Esophagus mucosa (tissue), 1 donor: ENCODE data around the gene TNF. TPM values are rescaled to one million over a fixed set of nuclear protein-coding genes. Genes with fewer than 3 reads are reported as not detected.

ENCODE experiments used
- ATAC-seq: fragments of 200-7000 bp; cut with Tn5 transposase; one replicate; pipeline ENCODE4 v1.9.1; 2020
- total RNA-seq: library from RNA; stranded (reverse); gene quantifications from one replicate; pipeline ENCODE4 v1.2.4, GENCODE V29; 2023
- donor health status: DM: yes; HTN: yes; CAD: no.

TNF gene
- total RNA-seq, result 0.24 TPM

DNA sequence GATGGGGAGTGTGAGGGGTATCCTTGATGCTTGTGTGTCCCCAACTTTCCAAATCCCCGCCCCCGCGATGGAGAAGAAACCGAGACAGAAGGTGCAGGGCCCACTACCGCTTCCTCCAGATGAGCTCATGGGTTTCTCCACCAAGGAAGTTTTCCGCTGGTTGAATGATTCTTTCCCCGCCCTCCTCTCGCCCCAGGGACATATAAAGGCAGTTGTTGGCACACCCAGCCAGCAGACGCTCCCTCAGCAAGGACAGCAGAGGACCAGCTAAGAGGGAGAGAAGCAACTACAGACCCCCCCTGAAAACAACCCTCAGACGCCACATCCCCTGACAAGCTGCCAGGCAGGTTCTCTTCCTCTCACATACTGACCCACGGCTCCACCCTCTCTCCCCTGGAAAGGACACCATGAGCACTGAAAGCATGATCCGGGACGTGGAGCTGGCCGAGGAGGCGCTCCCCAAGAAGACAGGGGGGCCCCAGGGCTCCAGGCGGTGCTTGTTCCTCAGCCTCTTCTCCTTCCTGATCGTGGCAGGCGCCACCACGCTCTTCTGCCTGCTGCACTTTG lies at the start of gene TNF:
TSS of gene TNF (plus strand) at position 231 of the 567 bp plus-strand sequence. CDS start at position 408, 177 bp downstream.
- peak; percentile 23 for ATAC-seq

DNA sequence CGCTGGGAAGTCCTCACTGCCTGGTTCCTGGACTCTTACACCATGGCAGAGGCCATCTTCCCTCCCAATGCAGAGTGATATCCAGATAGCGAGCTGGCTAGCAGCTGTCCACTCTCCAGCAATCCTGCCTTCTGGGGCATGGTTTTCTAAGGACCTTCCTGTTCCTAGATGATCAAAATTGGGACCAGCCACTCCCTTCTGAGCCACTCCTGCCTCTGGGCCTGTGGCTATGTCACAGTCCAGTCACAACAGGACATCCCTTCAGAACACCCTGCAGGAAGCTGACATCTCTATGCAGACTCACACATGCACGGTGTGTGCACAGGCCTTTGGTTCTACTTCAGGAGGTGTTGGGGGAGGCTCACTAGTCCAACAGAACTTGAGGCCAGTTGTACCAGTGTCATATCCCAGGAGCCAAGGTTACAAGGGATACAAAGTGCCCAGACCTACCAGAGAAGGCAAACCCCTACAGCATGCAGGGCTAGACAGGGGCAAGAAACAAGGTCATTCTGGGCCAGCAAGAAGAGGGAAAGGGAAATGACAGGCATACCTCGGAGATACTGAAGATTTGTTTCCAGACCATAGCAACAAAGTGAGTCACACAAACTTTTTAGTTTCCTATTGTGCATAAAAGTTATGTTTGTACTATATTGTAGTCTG lies 49.3 kb upstream of the TNF start:
- peak; percentile 59 for ATAC-seq

DNA sequence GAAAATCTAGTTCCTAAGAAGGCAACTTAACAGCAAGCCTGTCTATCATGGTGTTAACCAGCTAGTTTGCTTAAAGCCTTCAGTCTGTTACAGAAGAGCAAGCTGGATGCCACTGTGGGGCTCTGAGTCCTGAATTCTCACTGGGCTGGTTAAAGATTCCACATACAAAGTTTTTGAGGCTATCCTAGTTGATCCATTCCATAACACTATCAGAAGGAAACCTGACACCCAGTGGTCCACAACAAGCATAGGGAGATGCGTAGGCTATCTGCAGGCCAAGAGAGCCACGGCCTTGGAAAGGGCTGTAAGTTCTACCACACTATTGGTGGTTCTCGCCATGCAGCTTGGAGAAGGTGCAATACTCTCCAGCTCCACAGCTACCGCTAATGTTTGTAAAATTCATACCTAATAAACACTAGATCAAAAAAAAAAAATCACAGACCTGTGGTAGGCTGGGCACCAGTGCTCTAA lies 47.0 kb upstream of the TNF start:
- ATAC-seq, result no peak

DNA sequence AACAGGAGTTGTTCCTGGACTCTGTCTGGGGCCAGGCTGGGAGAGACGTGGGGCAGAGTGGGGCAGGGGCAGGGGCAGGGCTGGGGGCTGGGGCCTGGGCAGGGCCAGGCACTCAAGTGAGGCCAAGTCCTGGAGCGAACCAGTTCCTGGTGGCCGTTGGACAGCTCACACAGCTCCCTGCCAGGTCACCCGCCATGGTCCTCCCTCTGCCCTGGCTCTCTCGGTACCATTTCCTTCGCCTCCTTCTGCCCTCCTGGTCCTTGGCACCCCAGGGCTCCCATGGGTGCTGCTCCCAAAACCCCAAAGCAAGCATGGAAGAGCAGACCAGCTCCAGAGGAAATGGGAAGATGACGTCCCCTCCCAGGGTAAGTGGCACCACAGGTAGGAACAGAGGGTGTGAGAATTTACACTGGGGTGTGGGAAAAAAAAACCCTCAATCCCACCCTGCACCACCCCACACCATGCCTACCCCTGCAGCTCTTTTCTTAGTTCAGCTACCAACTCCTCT lies 46.5 kb upstream of the TNF start, which contains the start of gene MCCD1:
TSS of gene MCCD1 (plus strand) at position 142 of the 508 bp plus-strand sequence. CDS start at position 195, 53 bp downstream.
- ATAC-seq, result peak; percentile 33

DNA sequence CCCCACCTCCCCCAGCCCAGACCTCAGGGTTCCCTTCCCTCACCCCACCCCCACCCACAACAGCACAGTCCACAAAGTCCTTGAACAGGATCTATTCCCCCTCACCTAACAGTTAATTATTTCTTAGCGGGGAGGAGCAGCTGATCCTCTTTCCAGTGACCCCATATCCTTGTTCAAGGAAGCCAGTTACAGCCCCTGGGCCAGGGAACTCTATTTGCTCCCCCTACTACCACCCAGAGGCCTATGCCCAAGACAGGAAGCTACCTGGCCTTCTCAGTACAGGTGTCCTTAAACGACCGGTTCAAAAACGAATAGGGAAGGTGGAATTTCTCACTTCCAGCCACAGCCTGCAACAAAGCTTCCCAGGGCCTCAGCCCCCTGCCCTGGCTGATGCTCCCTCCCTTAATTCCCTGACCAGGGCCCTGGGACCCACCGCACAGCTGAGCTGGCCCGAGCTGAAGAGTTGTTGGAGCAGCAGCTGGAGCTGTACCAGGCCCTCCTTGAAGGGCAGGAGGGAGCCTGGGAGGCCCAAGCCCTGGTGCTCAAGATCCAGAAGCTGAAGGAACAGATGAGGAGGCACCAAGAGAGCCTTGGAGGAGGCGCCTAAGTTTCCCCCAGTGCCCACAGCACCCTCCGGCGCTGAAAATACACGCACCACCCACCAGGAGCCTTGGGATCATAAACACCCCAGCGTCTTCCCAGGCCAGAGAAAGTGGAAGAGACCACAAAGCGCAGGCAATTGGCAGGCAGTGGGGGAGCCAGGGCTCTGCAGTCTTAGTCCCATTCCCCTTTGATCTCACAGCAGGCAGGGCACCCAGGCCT lies 45.8 kb upstream of the TNF start:
- peak; percentile 4 for ATAC-seq

DNA sequence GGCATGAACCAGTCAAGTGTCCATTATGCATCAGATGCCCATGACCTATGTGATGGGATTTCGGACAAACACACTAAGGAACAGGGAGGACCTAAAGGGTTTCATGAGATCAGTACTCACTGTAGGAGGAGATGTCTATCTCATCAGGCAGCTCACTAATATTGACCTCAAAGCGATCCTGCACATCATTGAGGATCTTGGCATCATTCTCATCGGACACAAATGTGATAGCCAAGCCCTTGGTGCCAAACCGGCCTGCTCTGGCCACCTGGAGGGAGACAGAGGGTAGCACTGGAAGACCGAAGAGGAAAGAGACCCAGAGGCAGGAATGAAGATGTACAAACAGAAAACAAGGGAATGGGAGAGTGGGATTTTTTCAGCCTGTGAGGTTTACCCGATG lies 44.7 kb upstream of the TNF start:
- no peak for ATAC-seq

DNA sequence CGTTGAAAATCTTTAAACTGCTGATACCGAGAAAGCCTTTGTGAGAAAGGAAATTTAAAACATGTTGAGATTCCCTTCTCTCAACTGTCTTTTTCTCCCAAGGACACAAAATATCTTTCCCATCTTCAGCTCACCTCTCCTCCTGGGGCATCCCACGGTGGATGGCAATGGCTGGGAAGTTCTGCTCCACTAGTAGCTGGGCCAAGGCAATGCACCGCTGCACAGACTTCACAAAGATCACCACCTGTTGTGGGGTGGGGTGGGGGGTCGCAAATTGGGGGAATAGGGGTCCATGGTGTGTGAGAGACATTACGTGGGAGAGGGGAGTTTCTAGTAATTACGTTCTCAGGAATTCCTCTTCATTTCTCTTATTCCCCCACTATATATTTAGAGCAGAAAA lies 44.2 kb upstream of the TNF start:
- no peak for ATAC-seq

DNA sequence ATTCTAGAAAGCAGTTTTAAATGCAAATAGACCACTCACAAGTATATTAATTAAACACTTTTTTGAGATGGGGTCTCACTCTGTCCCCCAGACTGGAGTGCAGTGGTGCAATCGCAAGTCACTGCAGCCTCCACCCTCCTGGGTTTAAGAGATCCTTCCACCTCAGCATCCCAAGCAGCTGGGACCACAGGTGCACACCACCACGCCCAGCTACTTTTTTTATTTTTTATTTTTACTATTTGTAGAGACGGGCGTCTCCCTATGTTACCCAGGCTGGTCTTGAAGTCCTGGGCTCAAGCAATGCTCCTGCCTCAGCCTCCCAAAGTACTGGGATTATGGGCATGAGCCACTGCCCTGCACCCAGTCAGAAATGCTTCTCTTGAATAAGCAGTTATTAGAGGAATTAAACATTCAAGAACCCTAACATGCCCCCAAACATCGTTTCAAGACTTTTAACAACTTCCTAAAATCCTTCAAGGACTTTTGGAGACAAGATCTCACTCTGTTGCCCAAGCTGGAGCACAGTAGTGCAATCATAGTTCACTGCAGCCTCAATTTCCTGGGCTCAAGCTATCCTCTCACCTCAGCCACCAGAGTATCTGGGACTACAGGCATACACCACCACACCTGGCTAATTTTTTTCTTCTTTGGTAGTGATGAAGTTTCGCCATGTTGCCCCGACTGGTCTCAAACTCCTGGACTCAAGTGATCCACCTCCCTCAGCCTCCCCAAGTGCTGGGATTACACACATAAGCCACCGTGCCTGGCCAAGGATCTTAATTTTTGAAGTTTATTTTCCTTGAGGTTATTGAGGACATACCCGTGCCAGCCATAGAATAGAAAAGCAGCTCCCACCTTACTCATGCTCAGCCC lies 43.4 kb upstream of the TNF start:
- no peak for ATAC-seq

DNA sequence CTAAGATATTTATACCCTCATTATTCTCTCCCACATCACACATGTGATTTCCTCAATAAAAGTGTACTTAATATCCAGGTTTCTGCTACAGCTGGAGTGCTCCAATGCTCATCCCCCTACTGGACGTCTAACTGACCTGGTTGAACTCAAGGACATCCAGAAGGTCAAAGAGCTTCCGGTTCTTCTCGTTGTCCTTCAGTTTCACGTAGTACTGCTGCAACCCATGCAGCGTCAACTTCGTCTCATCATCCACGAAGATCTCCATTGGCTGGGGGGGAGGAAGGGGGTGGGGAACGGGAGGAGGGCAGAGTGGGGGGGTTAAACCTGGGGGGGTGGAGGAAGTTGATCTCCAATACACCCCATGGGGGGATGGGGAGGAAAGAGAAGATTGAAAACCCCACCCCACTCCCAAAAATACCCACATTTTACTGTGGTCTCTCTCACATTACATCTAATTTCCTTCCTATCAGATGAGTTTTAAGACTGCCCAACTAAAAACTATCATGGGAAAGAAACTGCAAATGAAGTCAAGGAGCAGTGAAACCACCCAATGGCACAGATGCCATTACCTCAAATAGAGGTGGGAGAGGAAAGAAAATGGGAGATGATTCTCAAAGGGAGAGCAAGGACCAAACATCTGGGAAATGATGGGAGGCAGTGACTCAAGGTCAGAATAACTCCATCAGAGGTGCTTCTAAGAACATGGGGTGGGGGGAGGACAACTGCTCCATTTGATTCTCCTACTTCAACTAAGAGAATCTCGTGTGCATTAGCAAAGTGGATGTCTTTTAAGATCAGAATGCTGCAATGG lies 42.5 kb upstream of the TNF start:
- no peak for ATAC-seq

DNA sequence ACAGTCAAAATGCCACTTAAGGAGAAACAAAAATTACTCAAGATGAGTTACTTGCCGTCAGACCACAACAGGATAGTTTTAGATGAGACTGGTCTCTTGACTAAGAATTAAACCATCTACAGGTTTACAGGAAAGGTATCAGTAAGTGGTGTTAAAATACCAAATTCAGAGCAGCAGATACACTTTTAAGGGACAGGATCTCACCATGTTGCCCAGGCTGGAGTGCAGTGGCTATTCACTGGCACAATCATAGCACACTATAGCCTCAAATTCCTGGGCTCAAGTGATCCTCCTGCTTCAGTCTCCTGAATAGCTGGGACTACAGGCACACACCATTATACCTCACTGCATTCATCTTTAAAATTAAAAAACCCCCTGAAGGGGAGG lies 41.9 kb upstream of the TNF start:
- ATAC-seq, result no peak

DNA sequence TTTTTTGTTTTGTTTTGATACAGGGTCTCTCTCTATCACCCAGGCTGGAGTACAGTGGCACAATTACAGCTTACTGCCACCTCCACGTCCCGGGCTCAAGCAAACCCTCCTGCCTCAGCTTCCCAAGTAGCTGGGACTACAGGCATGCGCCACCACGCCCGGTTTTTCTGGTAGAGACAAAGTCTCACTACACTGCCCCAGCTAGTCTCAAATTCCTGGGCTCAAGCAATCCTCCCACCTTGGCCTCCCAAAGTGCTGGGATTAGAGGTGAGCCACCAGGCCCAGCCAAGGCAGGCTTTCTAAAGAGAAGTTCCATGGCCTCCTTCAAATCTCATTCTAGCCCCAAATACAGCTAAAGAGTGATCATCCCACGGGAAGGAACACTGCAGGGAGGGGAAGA lies 41.4 kb upstream of the TNF start:
- ATAC-seq, result no peak

DNA sequence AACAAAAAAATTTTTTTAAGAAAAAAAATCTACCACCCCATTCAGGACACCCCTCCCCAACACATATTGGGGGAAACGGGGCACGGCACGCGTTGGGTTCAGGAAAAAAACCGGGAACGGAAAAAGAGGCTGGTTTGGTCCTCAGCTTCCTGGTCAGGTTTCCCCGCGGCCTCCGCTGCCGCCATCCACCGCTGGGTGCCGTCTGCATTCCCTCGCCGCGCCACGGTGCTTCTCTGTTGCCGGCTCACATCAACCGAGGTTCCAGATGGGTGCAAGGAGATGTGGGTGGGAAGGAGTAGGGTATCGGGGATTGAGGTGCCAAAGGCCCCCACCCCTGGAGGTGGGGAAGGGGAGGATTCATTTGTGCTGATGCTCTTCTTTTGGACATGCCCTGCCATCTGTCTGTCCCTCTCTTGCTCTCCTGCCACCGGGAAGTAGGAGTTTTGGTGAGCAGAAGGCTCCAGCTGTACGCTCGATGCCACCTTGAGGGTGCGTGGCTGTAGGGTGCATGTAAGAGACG lies 40.8 kb upstream of the TNF start:
- ATAC-seq, result no peak

DNA sequence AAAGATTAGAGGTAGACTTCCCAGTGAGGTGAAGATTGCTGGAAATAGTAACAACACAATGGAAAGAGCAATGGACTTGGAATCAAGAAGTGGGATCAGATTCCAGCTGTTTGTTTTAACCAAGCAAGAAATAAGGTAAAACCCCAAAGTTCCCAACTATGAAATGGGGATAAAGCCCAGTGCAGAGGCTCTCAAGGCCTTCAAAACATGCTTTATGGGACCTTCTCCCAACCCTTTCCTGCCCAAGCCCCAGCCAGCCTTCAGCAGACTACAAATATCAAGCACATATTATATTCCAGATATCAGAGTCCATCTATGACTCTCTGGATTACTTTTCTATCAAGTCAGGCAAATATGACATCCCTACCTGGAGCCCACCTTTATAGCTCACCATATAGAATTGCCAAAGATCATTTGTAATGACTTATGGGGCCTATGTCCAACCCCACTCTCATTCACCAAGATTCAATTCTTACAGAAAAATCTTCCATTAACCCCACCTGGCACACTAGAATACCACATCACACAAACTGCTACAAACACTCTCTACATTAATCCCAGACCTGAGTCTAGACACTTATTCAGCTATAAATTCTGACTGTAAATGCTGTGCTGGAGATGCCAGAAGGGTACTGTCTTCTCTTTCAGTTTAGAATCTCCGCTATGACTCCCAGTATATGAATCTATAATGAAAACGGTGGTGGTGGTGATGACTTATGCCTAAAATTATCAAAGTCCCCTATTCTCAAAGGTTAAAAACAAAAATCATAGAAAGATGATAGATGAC lies 39.6 kb upstream of the TNF start:
- ATAC-seq, result no peak

DNA sequence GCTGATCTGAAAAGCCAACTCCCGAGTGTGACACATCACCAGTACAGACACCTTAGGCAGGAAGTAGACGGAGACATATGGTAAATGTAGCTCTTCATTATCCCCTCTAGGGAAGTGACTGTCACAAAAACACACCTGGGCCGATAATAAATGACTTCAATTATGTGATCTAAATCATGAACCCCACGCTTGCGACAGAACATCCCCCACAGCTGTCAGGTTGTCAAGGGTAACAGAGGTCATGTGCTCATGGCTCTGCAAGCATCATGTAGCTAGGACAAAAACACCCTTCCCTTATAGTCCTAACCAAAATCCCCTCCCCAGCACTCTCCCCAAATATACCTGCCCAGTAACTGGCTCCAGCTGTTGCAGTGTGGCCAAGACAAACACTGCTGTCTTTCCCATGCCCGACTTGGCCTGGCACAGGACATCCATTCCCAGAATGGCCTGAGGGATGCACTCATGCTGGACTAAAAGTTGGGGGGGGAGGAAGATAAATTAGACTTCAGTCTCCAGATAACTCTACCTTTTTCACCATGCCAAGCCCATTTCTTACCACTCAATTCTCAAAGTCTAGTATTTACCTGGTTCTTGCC lies 36.5 kb upstream of the TNF start:
- ATAC-seq, result no peak

DNA sequence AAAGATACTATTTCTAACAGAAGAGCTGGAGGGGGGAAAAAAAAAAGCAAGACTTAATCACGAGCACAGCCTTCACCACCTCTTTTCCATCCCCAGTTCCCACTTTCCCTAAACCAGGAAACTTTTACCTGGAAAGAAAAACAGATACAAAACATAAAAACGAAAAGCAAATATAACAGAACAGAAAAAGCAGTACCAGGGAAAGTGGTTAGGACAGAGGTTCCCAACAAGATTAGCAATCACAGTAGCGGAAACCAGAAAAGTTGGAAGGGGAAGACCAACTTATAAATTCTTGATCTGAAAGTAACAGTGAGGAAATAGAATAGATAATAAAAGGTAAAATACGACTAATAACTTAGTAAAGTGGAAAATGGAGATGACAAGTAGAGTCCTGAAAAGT lies 34.7 kb upstream of the TNF start:
- no peak for ATAC-seq

DNA sequence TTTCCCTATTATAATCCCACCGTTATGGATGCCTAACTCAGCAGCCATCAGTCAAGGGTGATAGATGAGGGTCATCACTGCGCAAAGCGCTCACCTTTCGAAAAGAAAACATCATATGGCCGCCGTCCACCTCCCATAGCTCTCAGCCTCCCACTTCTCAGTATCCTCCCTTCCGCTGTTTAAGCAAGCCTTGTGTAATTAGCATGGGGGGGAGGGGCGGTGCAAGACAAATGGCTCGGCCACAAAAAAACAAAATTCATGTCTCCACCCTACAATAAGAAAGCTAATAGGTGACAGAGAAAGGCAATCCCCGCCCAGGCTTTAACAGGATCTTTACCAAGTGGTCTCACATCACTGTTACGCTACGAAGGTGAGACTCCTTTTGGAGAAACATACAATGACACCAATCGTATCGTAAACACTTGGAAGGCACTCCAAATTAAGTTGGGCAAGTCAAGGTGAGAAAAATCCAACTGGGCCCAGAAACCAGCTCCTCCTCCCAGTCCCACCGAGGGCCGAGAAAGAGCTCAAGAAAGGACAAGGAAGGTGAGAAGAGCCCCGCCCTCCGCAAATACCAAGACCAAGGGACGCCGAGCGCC lies 34.2 kb upstream of the TNF start:
- ATAC-seq, result peak; percentile 46

DNA sequence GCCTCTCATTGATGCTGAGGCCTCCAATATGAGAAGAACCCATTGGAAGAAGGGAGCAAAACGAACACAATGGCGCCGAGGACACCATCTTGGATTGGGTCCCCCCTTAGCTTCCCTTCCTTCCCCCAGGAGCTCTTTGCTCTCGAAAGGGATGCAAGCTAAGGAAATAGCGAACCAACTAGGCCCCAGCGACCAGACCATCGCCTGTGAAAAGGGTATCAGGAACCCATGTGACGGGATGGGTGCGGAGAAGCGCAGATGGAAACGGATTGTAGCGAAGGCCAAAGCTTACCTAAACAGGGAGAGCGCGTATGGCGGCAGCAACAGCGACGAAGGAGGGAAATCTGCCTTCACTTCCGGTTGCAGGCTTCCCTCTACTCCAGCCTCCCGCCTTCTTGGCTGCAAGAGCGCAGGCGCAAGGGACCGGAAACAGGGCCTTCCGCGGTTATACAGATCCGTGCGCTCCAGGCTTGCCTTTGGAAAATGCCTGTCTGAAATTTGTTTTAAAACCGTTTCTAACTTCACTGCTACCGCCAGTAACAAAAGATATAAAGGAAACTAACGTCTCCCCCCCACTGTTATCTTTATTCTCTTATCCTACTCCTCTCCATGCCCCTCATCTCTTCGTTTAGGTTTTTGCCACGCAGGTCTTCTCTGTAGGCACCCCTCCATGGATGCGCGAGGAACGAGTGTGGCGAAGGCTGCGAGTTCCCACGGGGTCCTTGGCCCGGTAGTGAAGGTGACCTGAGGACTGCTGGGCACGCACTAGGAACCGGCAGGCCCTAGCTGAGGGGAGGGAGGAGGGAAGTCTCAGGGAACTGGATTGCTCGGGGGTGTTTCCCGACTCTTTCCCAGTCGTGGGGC lies 33.5 kb upstream of the TNF start, which contains the start of gene DDX39B:
TSS of gene DDX39B (minus strand) at position 346 of the 864 bp plus-strand sequence. CDS start 1,471 bp downstream, outside the sequence.
- peak; percentile 88 for ATAC-seq

DNA sequence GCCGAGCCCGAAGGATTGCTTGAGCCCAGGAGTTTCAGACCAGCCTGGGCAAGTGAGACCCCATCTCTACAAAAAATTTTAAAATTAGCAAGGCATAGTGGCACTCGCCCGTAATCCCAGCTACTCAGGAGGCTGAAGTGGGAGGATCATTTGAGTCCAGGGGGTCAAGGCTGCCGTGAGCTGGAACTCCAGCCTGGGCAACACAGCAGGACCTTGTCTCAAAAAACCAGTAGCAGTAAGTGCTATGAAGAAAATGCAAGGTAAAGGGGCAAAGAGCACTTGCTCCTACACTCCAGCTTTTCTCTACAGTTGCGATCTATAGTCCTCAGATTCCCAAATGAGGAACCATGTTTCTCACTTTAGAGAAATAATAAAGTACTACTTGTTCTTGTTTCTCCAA lies 31.7 kb upstream of the TNF start:
- ATAC-seq, result no peak
